HL-60 (cell line): Measurements from ENCODE around the gene EFCAB14.

ENCODE experiments used
- DNase-seq, 2 experiments: peaks; one replicate each; pipeline ENCODE4 v3.0.0-alpha.2; 2010 to 2020; ENCODE audit warnings: low read depth in 1 of 2, low spot score in 1 of 2
- H3K27ac ChIP-seq: fragments of 250-450 bp; sonication (Bioruptor Pico); replicated peaks from 2 replicates; pipeline ENCODE4 v1.5.1; 2020; ENCODE audit warnings: mild to moderate bottlenecking, moderate library complexity
- H3K27me3 ChIP-seq: fragments of 250-450 bp; sonication (Bioruptor Pico); 2 replicates; pipeline ENCODE4 v1.5.1; 2021; ENCODE audit warnings: mild to moderate bottlenecking, moderate library complexity; ENCODE audit not compliant: insufficient read depth, poor library complexity, severe bottlenecking
- H3K4me3 ChIP-seq: replicated peaks from 2 replicates; pipeline ENCODE4 v1.5.1; 2011; ENCODE audit warnings: mild to moderate bottlenecking, control low read depth, low read length; ENCODE audit not compliant: insufficient read depth
- GABPA ChIP-seq: IDR thresholded peaks from 2 replicates; pipeline ENCODE4 v1.6.1; 2012; ENCODE audit warnings: low read depth
- POLR2AphosphoS5 ChIP-seq: IDR thresholded peaks from 2 replicates; pipeline ENCODE4 v1.6.1; 2012; ENCODE audit warnings: low read depth
- REST ChIP-seq: IDR thresholded peaks from 2 replicates; pipeline ENCODE4 v1.6.1; 2012; ENCODE audit warnings: low read depth; ENCODE audit not compliant: insufficient replicate concordance
- SPI1 ChIP-seq: IDR thresholded peaks from 2 replicates; pipeline ENCODE4 v1.6.1; 2012; ENCODE audit warnings: low read depth, mild to moderate bottlenecking, borderline replicate concordance
- TF ChIP-seq, protein P1 (sequence below): IDR thresholded peaks from one replicate; pipeline ENCODE4 v1.5.1; 2011; ENCODE audit warnings: low read length, control low read depth, inconsistent platforms; ENCODE audit not compliant: insufficient read depth

EFCAB14 gene

GRCh38 chr1:46673749-46674182 lies 45.1 kb downstream of the EFCAB14 start:
- TF ChIP-seq, protein P1, sequence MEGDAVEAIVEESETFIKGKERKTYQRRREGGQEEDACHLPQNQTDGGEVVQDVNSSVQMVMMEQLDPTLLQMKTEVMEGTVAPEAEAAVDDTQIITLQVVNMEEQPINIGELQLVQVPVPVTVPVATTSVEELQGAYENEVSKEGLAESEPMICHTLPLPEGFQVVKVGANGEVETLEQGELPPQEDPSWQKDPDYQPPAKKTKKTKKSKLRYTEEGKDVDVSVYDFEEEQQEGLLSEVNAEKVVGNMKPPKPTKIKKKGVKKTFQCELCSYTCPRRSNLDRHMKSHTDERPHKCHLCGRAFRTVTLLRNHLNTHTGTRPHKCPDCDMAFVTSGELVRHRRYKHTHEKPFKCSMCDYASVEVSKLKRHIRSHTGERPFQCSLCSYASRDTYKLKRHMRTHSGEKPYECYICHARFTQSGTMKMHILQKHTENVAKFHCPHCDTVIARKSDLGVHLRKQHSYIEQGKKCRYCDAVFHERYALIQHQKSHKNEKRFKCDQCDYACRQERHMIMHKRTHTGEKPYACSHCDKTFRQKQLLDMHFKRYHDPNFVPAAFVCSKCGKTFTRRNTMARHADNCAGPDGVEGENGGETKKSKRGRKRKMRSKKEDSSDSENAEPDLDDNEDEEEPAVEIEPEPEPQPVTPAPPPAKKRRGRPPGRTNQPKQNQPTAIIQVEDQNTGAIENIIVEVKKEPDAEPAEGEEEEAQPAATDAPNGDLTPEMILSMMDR, result no peak
- TF ChIP-seq REST, result no peak
- TF ChIP-seq POLR2AphosphoS5, result no peak
- TF ChIP-seq GABPA, result no peak
- TF ChIP-seq SPI1, result no peak
- Histone ChIP-seq H3K27ac (no peak overlapping the region), H3K27me3 (no peaks in the 10 kb centered on the region), H3K4me3 (no peak overlapping the region)
- DNase-seq, result no peak

GRCh38 chr1:46672696-46673095 lies 46.2 kb downstream of the EFCAB14 start:
- no peak for DNase-seq
- no peaks in the 10 kb centered on the region for H3K27me3 ChIP-seq
- H3K4me3 ChIP-seq, result no peak overlapping the region
- TF ChIP-seq, protein P1, result no peak
- TF ChIP-seq GABPA, result no peak
- no peak for TF ChIP-seq REST
- no peak for TF ChIP-seq SPI1
- TF ChIP-seq POLR2AphosphoS5, result no peak
- H3K27ac ChIP-seq, result no peak overlapping the region

DNA sequence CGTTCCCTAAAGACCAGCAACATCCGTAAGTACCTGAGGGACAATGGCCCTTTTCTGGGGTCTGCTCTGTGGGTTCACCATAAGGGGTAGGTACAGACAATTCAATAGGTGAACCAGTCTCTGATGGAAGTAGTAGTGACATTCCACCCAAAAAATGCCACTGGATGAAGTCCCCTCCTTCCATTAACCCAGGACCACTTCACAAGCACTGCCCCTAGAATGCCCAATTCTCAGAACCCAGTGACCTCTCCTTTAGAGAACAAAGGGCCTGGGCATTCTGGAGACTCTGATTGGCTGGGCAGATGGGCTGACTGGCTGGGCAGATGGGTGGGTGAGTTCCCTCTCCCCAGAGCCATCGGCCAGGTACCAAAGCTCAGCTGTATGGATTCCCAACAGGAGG lies 47.4 kb downstream of the EFCAB14 start, which contains the start of gene TEX38:
TSS of gene TEX38 (plus strand) at position 301 of the 400 bp plus-strand sequence. CDS start at position 382, 81 bp downstream.
- Histone ChIP-seq H3K27ac (no peak within 1 kb of the TSS), H3K27me3 (no peaks in the 10 kb centered on the region), H3K4me3 (no peak within 1 kb of the TSS)
- TF ChIP-seq REST (no peak), SPI1 (no peak), POLR2AphosphoS5 (no peak), GABPA (no peak)
- TF ChIP-seq, protein P1, result no peak
- no peak for DNase-seq
